DOHH2 (cell line): ENCODE measurements around the gene HMG20B.

Experiments
- H3F3A ChIP-seq: fragments of 200-600 bp; sonication (generic), shearing (Covaris generic); 2 replicates; pipeline ENCODE4 v1.6.0; 2016; ENCODE audit warnings: antibody characterized with exemption, mild to moderate bottlenecking; ENCODE audit not compliant: control insufficient read depth, insufficient read depth
- H3K27ac ChIP-seq: fragments of 200-600 bp; sonication (generic); 2 replicates; pipeline ENCODE4 v1.5.1; 2014; ENCODE audit warnings: low read depth, mild to moderate bottlenecking, low read length, moderate library complexity
- H3K27me3 ChIP-seq: fragments of 200-600 bp; sonication (generic); 2 replicates; pipeline ENCODE4 v1.6.1; 2014; ENCODE audit warnings: mild to moderate bottlenecking, low read length, mixed read lengths; ENCODE audit not compliant: control insufficient read depth
- H3K36me3 ChIP-seq: fragments of 200-600 bp; sonication (generic); 2 replicates; pipeline ENCODE4 v1.6.1; 2014; ENCODE audit warnings: mild to moderate bottlenecking, low read length, moderate library complexity, mixed read lengths; ENCODE audit not compliant: control insufficient read depth
- H3K4me1 ChIP-seq: fragments of 200-600 bp; sonication (generic); 2 replicates; pipeline ENCODE4 v1.6.1; 2014; ENCODE audit warnings: mild to moderate bottlenecking, low read length, mixed read lengths; ENCODE audit not compliant: control insufficient read depth
- H3K4me2 ChIP-seq: fragments of 200-600 bp; sonication (generic); 2 replicates; pipeline ENCODE4 v1.6.0; 2014; ENCODE audit warnings: mild to moderate bottlenecking, low read length, moderate library complexity
- H3K4me3 ChIP-seq: fragments of 200-600 bp; sonication (generic); 2 replicates; pipeline ENCODE4 v1.5.1; 2014; ENCODE audit warnings: mild to moderate bottlenecking, low read length, mixed read lengths
- H3K79me2 ChIP-seq: fragments of 200-600 bp; sonication (generic); 2 replicates; pipeline ENCODE4 v1.6.1; 2014; ENCODE audit warnings: mild to moderate bottlenecking, low read length, mixed read lengths; ENCODE audit not compliant: control insufficient read depth
- H3K9me2 ChIP-seq: fragments of 200-600 bp; sonication (generic); replicated peaks from 2 replicates; pipeline ENCODE4 v1.6.1; 2014; ENCODE audit warnings: mild to moderate bottlenecking, low read length, mixed read lengths; ENCODE audit not compliant: control insufficient read depth
- H3K9me3 ChIP-seq: fragments of 200-600 bp; sonication (generic); 2 replicates; pipeline ENCODE4 v1.6.1; 2014; ENCODE audit warnings: antibody characterized with exemption, low read length, mixed read lengths; ENCODE audit not compliant: control insufficient read depth, insufficient read depth
- H4K20me1 ChIP-seq: fragments of 200-600 bp; sonication (generic); 2 replicates; pipeline ENCODE4 v1.6.0; 2014; ENCODE audit warnings: low read depth, mild to moderate bottlenecking, antibody characterized with exemption, low read length, moderate library complexity; ENCODE audit not compliant: control insufficient read depth, insufficient read depth
- EZH2phosphoT487 ChIP-seq: fragments of 200-600 bp; sonication (generic); IDR thresholded peaks from 2 replicates; pipeline ENCODE4 v1.6.1; 2017; ENCODE audit warnings: borderline replicate concordance, mild to moderate bottlenecking, antibody characterized with exemption, low read length, moderate library complexity, mixed read lengths
- TF ChIP-seq, protein P1 (sequence below): fragments of 200-600 bp; sonication (generic); IDR thresholded peaks from one replicate; pipeline ENCODE4 v1.5.1; 2014; ENCODE audit warnings: antibody characterized with exemption, mild to moderate bottlenecking, low read depth, low read length; ENCODE audit not compliant: poor library complexity, severe bottlenecking

Gene HMG20B

DNA sequence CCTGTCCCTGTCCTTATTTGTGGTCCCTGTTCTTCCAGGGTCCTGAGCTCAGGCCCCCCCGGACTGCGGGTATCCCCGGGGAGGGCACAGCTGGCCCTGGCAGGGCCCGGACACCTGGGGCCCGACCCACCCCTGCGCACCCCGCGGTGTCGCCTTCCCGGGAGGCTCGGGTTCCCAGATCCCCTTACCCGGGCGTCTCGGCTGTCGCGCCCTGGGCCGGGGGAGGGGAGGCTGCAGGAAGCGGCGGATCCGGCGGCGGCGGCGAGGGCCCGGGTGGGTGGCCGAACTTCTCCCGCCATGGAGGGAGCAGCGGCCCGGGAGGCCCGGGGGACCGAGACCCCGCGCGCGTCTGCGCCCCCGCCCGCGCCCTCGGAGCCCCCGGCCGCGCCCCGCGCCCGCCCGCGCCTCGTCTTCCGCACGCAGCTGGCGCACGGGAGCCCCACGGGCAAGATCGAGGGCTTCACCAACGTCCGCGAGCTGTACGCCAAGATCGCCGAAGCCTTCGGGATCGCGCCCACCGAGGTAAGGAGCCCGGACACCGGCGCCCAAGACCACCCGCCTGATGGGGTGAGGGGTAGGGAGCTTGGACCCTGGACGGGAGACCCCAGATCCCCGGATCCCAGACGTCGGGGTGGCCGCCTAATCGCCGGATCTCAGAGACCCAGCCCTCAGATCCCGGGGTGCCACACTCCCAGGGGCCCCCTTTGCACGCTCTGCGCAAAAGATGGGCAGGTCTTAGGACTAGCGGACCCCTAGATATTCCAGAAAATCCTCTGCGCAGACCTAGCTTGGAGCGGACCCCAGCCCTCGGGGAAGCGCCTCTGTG, 12.8 kb downstream of the HMG20B start, which contains the start of gene GIPC3:
TSS of gene GIPC3 (plus strand) at position 178 of the 826 bp plus-strand sequence. CDS start at position 298, 120 bp downstream.
- Histone ChIP-seq H3K9me3 (0 out of 2 replicates have a peak, but pooled peaks cover 3% of the 10 kb centered on the region), H3K79me2 (no peaks in the 10 kb centered on the region), H3K4me3 (no peak within 1 kb of the TSS), H4K20me1 (no peaks in the 10 kb centered on the region), H3K27ac (no peak within 1 kb of the TSS), H3K4me2 (no peak within 1 kb of the TSS), H3F3A (no peaks in the 10 kb centered on the region), H3K9me2 (no peaks in the 10 kb centered on the region), H3K36me3 (no peaks in the 10 kb centered on the region), H3K4me1 (no peaks in the 10 kb centered on the region), H3K27me3 (no peaks in the 10 kb centered on the region)
- TF ChIP-seq, protein P1, sequence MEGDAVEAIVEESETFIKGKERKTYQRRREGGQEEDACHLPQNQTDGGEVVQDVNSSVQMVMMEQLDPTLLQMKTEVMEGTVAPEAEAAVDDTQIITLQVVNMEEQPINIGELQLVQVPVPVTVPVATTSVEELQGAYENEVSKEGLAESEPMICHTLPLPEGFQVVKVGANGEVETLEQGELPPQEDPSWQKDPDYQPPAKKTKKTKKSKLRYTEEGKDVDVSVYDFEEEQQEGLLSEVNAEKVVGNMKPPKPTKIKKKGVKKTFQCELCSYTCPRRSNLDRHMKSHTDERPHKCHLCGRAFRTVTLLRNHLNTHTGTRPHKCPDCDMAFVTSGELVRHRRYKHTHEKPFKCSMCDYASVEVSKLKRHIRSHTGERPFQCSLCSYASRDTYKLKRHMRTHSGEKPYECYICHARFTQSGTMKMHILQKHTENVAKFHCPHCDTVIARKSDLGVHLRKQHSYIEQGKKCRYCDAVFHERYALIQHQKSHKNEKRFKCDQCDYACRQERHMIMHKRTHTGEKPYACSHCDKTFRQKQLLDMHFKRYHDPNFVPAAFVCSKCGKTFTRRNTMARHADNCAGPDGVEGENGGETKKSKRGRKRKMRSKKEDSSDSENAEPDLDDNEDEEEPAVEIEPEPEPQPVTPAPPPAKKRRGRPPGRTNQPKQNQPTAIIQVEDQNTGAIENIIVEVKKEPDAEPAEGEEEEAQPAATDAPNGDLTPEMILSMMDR = no peak
- no peak for TF ChIP-seq EZH2phosphoT487

DNA sequence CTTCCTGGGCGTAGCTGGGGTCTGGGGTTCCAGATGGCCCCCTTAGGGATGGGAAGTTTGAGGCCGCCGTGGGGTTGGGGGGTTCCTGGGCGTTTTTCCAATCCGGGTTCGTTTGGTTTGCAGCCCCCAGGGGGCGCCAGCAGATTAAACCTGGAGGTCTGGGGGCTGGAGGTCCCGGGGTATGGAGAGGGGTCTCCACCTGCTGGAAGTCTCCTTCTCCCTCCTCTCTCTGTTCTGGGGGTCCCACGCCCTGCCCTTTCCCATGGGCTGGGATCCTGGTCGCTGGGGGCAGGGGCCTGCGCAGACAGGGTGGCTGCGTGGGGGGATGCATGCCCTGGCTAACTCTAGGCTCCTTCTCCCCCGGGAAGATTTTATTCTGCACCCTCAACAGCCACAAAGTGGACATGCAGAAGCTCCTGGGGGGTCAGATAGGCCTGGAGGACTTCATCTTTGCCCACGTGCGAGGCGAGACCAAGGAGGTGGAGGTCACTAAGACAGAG, 13.4 kb downstream of the HMG20B start:
- H3K36me3 ChIP-seq = no peaks in the 10 kb centered on the region
- H3F3A ChIP-seq = no peaks in the 10 kb centered on the region
- no peaks in the 10 kb centered on the region for H3K27me3 ChIP-seq
- no peaks in the 10 kb centered on the region for H3K79me2 ChIP-seq
- no peaks in the 10 kb centered on the region for H3K9me2 ChIP-seq
- H3K4me3 ChIP-seq = no peak overlapping the region
- no peak overlapping the region for H3K4me2 ChIP-seq
- no peak overlapping the region for H3K27ac ChIP-seq
- H4K20me1 ChIP-seq = no peaks in the 10 kb centered on the region
- no peaks in the 10 kb centered on the region for H3K4me1 ChIP-seq
- TF ChIP-seq EZH2phosphoT487 = no peak
- TF ChIP-seq, protein P1 = peak; percentile 79
- H3K9me3 ChIP-seq = peaks cover 7% of the 10 kb centered on the region; the same call in 1 of the 2 replicates

DNA sequence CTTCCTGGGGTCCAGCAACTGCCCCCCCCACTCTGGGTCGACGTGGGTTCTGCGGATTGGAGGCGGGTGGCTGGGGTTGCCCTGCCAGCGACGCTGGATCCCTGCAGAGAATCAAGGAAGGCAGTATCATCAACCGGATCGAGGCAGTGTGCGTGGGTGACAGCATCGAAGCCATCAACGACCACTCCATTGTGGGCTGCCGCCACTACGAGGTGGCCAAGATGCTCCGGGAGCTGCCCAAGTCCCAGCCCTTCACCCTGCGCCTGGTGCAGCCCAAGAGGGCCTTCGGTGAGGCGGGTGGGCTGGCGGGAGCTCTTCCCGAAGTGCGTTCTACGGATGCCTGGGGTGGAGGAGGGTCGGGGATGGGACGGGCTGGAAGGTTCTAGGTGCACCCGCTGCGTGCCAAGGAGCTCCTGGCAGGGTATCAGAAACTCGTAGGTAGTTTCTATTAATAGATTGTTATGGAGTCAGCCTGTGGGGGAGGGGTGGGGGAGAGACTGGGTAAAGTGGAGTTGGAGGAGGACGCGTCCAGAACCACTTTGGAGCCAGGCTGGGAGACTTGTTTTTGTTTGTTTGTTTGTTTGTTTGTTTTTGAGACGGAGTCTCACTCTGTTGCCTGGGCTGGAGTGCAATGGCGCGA, 14.1 kb downstream of the HMG20B start:
- Histone ChIP-seq H3K27ac (no peak overlapping the region), H3K9me3 (peaks cover 14% of the 10 kb centered on the region; the same call in 1 of the 2 replicates), H3K4me2 (no peak overlapping the region), H3K4me1 (no peaks in the 10 kb centered on the region), H3K36me3 (no peaks in the 10 kb centered on the region), H3K79me2 (no peaks in the 10 kb centered on the region), H3K9me2 (no peaks in the 10 kb centered on the region), H3K27me3 (no peaks in the 10 kb centered on the region), H4K20me1 (no peaks in the 10 kb centered on the region), H3K4me3 (no peak overlapping the region), H3F3A (no peaks in the 10 kb centered on the region)
- no peak for TF ChIP-seq EZH2phosphoT487
- TF ChIP-seq, protein P1 = no peak
